Measurements from ENCODE around the gene SLC5A11.
"Not testable (repeated sequence)": the region's sequence is repeated elsewhere in the genome, so short reads cannot be mapped to it uniquely, and the experiment has no call there.

The SLC5A11 gene

DNA sequence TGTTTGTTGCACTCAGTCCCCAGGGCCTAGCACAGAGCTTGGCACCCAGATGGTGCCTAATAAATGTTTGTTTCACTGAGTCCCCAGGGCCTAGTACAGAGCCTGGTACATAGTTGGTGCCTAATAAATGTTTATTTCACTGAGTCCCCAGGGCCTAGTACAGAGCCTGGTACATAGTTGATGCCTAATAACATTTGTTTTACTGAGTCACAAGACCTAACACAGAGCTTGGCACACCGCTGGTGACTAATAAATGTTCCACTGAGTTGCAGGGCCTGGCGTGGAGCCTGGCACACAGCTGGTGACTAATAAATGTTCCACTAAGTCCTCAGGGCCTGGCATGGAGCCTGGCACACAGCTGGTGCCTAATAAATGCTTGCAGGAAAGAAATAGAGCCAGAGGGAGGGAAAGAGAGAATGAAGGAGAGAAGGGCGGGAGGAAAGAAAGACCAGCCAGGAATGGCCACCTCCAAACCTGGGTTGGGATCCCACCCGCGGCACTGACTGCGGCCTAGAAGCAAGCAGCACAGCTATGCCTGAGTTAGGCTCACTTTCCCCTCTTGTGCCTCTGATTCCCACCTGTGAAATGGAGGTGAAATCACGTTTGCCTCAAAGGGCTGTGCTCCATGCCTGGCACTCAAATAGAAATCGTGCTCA, 7.5 kb downstream of the SLC5A11 start:
- no peak for TF ChIP-seq ZFX (IDR thresholded peaks at IDR 0.05)
- TF ChIP-seq, protein P1, sequence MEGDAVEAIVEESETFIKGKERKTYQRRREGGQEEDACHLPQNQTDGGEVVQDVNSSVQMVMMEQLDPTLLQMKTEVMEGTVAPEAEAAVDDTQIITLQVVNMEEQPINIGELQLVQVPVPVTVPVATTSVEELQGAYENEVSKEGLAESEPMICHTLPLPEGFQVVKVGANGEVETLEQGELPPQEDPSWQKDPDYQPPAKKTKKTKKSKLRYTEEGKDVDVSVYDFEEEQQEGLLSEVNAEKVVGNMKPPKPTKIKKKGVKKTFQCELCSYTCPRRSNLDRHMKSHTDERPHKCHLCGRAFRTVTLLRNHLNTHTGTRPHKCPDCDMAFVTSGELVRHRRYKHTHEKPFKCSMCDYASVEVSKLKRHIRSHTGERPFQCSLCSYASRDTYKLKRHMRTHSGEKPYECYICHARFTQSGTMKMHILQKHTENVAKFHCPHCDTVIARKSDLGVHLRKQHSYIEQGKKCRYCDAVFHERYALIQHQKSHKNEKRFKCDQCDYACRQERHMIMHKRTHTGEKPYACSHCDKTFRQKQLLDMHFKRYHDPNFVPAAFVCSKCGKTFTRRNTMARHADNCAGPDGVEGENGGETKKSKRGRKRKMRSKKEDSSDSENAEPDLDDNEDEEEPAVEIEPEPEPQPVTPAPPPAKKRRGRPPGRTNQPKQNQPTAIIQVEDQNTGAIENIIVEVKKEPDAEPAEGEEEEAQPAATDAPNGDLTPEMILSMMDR (conservative IDR thresholded peaks at IDR 0.05): no peak
- H3K27ac ChIP-seq: no peak overlapping the region

DNA sequence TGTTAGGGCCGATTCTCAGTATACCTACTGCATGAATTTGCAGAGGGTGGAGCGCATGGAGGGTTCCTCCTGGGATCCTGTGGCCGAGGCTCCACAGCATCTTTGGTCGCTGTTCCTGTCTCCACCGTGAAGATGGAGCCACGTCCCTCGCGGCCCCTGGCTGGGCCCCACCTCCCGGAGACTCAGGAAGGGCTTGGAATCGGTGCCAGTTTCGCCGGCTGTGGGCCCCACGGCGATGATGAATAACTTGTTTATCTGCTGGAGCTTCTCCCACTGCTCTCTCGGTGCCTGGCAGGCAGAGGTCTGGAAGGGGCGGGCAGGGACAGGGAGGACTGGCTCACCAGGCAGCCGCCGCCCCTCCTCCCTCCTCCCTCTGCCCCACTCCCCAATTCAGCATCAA, 8.1 kb downstream of the SLC5A11 start:
- no peak overlapping the region for H3K27ac ChIP-seq
- TF ChIP-seq, protein P1 (conservative IDR thresholded peaks at IDR 0.05): no peak
- TF ChIP-seq ZFX (IDR thresholded peaks at IDR 0.05): no peak

DNA sequence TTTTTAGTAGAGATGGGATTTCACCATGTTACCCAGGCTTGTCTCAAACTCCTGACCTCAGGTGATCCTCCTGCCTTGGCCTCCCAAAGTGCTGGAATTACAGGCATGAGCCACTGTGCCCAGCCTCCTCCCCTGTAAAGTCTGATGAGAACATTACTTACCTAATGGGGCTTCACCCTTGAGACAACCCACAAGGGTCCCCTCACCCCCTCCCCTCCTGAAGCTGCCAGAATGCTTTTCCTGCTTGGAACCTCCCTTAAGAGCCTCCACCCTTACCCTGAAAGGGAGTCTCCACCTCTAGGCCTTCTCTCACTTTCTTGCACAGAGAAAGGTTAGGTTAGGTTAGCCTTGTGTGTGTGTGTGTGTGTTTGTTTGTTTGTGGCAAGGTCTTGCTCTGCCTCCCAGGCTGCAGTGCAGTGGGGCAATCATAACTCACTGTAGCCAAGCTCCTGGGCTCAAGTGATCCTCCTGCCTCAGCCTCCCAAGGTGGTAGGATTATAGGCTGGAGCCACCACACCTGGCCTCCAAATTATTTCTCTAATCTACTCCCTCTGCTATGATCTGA, 8.9 kb downstream of the SLC5A11 start:
- H3K27ac ChIP-seq: no peak overlapping the region
- TF ChIP-seq, protein P1 (conservative IDR thresholded peaks at IDR 0.05): no peak
- no peak for TF ChIP-seq ZFX (IDR thresholded peaks at IDR 0.05)

DNA sequence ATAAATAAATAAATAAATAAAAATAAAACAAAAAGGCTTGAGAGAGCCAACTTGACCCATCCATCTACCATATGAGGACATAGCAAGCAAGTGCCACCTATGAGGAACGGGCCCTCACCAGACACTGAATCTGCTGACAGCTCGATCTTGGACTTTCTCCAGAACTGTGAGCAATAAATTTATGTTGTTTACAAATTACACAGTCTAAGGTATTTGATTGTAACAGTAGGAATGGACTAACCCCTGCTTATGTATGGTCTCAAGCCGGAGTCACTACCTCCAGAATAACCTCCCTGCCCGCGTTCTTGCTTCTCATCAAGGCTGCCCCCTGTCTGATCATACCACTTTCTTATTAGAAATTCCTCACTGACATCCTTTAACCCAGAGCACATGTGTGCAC, 9.9 kb downstream of the SLC5A11 start:
- no peak overlapping the region for H3K27ac ChIP-seq
- TF ChIP-seq, protein P1 (conservative IDR thresholded peaks at IDR 0.05): no peak
- no peak for TF ChIP-seq ZFX (IDR thresholded peaks at IDR 0.05)

DNA sequence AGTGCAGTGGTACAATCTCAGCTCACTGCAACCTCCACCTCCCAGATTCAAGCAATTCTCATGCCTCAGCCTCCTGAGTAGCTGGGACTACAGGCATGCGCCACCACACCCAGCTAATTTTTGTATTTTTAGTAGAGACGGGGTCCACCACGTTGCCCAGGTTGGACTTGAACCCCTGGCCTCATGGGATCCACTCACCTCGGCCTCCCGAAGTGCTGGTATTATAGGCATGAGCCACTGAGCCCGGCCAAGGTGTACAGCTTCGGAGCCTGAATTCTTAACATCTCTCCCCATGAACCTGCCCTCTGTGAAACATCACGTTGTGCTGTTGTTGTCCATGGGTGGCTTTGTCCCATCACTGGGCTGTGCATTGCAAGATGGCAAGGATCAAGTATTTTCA, 11.1 kb downstream of the SLC5A11 start:
- not testable (repeated sequence) for H3K27ac ChIP-seq

DNA sequence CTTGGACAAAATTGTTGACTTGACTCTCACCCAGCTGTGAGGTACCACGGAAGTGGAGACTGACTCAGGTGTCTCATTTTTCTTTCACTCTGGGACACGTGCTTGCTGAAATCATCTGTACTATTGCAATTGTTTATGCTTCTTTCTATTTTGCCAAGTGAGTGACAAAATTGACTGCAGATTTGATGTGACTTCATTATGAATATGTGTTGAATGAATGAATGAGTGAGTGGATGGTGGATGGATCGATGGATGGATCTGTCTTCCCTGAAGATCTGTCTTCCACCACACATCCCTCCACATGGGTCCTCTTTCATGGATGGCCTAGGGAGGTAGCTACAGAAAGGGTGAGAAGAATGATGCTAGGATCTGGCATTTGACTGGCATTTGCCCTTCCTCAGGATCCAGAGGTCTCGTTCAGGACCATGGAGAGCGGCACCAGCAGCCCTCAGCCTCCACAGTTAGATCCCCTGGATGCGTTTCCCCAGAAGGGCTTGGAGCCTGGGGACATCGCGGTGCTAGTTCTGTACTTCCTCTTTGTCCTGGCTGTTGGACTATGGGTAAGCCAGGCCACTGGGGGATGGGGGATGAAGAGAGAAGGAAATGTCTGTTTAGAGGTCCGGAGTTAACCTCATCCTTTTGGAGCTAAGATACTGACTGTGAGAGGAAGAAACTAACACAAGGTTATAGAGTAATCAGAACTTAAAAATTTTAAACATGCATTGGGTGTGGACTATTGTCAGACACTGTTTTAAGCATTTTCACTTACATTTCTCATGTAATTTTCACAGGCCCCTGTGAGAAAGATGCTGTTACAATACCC, 12.7 kb downstream of the SLC5A11 start:
- H3K27ac ChIP-seq: no peak overlapping the region
- no peak for TF ChIP-seq ZFX (IDR thresholded peaks at IDR 0.05)
- TF ChIP-seq, protein P1 (conservative IDR thresholded peaks at IDR 0.05): no peak

DNA sequence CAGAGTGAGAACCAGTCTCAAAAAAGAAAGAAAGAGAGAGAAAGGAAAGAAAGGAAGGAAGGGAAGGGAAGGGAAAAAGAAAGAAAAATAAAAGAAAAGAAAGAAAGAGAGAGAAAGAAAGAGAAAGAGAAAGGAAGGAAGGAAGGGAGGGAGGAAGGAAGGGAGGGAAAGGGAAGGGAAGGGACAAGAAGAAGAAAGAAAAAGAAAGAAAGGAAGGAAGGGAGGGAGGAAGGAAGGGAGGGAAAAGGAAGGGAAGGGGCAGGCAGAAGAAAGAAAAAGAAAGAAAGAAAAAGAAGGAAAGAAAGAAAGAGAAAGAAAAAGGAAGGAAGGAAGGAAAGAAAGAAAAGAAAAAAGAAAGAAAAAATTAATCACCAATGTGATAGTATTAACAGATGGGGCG, 15.7 kb downstream of the SLC5A11 start:
- H3K27ac ChIP-seq: no peak overlapping the region
- no peak for TF ChIP-seq ZFX (IDR thresholded peaks at IDR 0.05)
- TF ChIP-seq, protein P1 (conservative IDR thresholded peaks at IDR 0.05): no peak
